Stimulated activated naive CD4-positive, alpha-beta T cell treated with Interleukin-2 at 50 U/mL for 16 hours (primary cell): ENCODE data around the gene XPO6.

Source experiments
- DNase-seq: peaks from one replicate; lab custom pipeline; 2025; lab: John Stamatoyannopoulos, UW

XPO6 gene

GRCh38 chr16:28183484-28183883, 28.3 kb downstream of the XPO6 start:
- no peak for DNase-seq

DNA sequence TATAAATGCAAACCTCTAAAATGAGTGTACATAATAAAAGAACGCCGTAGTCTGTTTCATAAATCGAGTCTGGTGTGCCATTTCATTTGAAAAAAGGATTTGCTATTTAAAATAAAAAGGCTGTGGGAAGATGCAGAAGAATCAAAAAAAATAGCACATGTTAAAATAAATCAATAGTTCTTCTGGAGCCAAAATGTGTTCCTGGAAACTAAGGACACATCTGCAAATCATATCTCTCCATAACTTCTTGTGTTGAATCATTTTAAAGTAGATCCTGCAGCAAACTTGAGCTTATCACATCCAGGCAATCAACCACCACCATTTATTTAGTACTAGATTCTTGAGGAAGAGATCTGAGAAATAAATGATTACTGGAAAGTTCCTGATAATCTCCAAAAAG, 29.0 kb downstream of the XPO6 start:
- DNase-seq = no peak

DNA sequence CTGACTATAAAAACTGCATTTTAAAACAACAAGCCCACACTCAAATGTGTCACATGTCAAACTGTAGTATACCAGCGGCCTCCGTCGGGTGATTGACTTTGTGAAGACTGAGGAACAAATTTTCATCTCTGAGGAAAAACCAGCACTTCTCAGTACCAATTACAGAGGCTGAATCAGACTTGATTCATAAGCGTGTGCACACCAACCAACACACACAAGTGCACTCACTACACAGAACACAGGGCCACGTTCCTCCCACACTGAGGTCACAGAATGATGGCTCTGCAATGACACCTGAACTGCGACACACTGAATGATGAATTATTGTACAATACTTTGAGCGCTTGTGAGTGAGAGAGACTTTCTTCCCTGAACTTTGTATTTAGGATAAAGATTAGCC, 29.6 kb downstream of the XPO6 start:
- DNase-seq = peak; percentile 49

- DNase-seq = no peak
Observed at GRCh38 chr16:28181515-28181914, 30.2 kb downstream of the XPO6 start.

DNA sequence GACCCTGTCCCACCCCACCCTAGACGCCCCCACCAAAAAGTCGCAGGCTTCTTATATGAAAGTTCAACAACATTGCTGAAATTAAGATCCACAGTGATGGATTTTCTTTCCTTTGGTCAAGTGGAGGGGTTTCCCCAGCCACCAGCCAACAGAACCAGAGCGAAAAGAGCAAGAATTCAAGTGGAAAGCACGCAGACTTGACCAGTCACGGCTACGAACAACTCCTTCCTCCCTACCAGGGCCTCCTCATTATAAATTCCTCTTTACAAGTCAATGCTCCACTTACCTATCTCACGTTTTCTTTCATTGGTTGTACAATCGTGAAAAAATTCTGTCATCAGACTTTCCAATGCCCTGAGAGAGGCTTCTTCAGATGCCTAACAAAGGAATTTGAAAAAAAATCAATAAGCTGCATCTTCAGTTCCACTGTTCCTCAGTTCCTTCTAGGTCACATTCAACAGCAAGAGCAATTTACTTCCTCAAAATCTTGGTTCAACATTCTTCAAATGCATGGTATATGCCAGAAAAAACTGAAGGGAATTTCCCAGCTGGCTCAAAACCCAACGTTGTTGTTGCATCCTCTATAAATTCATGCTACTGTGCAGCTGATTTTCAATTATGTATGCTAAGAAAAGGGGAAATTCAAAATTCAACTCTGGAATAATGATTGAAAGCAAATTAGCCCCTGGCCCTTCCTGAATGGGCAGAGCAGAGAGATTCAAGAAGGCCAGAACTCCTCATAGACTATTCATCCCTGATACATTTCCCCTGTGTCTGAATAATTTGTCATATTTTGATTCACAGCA, 30.9 kb downstream of the XPO6 start:
- no peak for DNase-seq

DNA sequence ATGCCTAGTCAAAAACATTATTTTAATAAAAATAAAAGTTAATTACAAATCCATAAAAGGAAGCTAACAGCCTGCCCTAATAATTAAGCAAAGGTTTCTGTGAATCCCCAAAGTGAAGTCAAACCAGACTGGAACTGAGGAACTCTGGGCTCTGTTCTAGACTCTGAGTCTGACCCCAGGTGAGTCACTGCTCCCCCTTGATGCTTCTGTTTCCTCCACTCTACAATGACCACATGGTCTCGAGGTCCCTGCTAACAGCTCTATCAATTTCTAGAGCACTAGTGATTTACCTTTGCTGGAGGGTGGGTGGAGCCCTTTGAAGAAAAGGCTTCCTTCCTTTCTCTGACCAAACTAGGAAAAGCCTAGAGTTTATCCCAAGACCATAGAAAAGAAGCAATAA, 32.4 kb downstream of the XPO6 start:
- no peak for DNase-seq

DNA sequence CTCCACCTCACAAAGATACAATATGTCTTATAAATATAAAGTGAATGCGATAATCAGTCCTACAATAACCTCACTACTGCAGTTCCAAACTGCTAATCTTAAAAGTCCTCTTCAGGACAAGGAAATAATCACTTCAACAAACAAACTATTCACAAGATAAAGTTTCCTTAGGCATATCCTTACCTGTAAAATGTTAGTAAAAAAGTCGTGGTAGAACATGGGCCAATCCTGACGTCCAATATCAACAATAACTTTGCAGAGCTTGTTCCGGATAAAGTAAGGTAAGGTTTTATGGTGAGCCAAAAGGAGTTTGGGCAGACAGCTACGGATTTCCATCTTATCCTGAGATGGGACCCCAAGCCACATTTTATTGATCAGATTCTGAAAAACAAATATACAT, 36.0 kb downstream of the XPO6 start:
- no peak for DNase-seq

GRCh38 chr16:28172336-28172735, 39.4 kb downstream of the XPO6 start:
- no peak for DNase-seq

DNA sequence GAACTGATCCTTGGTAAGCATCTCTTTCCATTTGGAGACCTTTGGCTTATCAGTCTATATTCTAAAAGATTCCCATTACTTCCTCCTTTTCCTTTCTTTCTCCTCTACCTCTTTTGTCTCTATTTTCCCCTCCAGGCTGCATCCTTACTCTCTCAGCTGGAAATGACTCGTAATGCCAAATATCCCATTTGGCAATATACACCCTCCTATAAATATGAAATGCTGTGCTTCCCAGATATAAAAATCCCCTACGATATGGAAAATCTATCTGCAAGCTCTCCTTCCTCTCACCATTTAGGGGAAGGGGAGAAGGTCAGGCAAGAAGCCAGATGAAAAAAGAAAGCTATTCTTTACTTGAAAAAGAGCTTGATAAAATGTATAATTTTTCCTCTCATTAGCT, 39.9 kb downstream of the XPO6 start:
- no peak for DNase-seq

- DNase-seq = no peak
Observed at GRCh38 chr16:28168991-28169554, 42.7 kb downstream of the XPO6 start.

- DNase-seq = no peak
Observed at GRCh38 chr16:28167730-28168129, 44.0 kb downstream of the XPO6 start.

DNA sequence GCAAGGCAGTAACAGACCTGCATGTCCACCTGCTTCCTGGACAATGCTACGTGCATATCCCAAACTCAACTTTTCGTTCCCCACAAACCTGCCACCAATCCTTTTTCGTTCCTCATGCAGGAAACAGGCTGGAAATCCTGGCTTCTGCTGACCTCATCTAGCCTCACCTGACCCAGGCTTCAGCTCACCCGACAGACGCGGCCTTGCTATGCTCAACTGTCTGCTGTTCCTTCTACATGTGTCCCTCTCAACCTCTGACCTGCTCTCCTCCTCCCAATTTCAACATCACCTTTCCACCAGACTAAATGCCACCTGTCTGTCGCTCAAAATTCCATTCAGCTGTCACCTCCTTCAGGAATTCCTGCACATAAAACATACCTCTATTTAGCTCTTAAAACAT, 44.5 kb downstream of the XPO6 start:
- DNase-seq = no peak

DNA sequence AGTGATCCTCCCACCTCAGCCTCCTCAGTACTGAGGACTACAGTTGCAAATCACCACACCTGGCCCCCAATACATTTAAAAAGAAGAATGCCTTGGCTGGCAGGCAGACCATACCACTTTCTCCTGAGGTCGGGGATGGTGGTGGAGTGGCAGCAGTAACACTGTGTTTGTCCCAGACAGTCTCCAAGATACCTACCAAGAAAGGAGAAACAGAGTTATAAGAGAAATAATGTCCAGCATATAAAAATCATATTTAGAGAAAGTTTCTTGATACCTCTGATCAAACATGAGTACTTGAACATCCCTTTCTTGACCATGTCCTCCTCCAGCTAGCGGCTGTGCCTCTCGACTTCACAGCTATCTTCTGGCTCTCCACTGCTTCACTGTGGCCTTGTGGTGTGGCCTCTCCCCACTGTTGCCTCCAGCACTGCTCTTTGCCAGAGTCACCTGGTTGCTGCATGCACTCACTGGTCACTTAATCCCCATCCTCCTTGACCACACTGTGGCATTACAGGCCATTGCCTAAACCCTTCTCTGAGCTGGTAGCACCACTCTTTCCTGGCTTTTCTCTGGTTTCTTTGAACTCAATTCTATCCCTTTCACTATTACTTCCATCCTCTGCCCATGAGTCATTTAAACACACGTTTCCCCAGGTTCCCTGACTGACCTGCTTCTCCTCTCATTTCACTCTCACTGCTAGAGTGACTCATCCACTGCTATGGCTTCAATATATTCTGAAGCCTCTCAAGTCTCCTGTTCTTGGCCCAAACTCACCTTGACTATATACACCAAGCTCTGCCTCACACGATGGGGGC, 45.2 kb downstream of the XPO6 start:
- DNase-seq = no peak

DNA sequence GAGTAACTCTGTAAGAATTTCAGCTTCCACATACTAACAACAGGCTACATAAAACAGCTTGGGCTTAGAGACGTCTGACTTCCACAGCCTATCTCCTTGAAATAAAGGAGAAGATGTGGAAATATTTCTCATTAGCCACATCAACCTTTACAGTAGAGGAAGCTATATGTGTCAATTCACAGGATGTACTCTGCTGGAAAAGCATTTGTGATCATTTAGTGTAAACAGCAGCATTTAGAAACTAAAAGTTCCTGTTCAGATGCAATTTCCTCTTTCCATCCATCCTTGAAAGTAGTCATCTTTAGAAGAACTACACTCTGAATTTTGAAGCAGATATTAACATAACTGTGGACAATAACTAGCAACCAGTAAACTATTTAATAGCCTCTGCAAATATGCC, 46.2 kb downstream of the XPO6 start:
- DNase-seq = no peak

DNA sequence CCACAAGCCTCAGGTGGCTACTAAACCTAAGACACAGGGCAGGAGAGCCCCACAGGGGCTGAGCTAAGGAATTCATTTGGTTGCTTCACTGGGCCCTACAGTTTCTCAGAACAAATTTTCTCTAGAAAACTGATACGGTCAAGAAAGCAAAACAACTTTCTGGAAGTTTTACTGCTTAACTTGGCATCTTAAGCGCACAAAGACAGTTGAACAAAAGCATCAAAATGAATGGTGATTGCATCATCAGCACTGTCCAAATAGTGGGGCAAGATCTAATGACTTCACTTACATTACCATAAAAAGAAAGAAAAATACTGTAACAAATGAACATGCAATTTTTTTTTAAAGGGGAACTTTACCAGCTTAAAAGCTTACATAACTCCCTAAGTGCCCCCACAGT, 47.6 kb downstream of the XPO6 start:
- no peak for DNase-seq

- no peak for DNase-seq
Observed at GRCh38 chr16:28163699-28164098, 48.1 kb downstream of the XPO6 start.

DNA sequence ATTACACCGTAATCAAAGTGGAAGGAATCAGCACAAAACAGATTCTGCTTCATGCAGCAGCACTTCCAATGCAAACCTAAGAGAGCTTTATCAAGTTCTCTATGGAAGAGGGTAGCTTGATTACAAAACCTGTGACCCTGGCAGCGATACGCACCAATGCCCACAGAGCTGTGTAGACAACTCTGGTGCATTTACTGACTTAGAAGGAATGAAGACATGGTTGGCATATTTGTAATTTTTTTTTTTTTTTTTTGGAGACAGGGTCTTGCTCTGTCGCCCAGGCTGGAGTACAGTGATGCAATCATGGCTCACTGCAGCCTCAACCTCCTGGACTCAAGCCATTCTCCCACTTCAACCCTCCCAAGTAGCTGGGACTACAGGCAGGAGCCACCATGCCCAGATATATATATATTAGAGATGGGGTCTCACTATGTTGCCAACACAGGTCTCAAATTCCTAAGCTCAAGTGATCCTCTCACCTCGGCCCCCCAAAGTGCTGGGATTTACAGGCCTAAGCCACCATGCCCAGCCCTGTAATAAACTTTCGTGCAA, 49.4 kb downstream of the XPO6 start:
- DNase-seq = no peak

- DNase-seq = no peak
Observed at GRCh38 chr16:28161626-28162025, 50.1 kb downstream of the XPO6 start.

GRCh38 chr16:28158136-28158535, 53.6 kb downstream of the XPO6 start:
- DNase-seq = no peak

GRCh38 chr16:28156056-28156680, 55.6 kb downstream of the XPO6 start:
- no peak for DNase-seq

- DNase-seq = no peak
Observed at GRCh38 chr16:28155293-28155692, 56.5 kb downstream of the XPO6 start.

- no peak for DNase-seq
Observed at GRCh38 chr16:28151180-28151579, 60.6 kb downstream of the XPO6 start.
